Measurements from ENCODE around the gene TRIM56.
"Not testable (repeated sequence)": the region's sequence is repeated elsewhere in the genome, so short reads cannot be mapped to it uniquely, and the experiment has no call there.

The TRIM56 gene

GRCh38 chr7:101104799-101105198 is 19.5 kb downstream of the TRIM56 start:
- Histone ChIP-seq H3K27ac (no peak overlapping the region), H3K4me3 (no peak overlapping the region), H3K36me3 (ENCODE audit: insufficient read depth, low read length) (no peaks in the 10 kb centered on the region), H3K9ac (ENCODE audit: insufficient read length) (no peak overlapping the region), H3K9me3 (ENCODE audit: low read depth, low read length) (no peaks in the 10 kb centered on the region)
- TF ChIP-seq POLR2AphosphoS5 (IDR thresholded peaks at IDR 0.05; ENCODE audit: borderline replicate concordance, low read depth, low read length) (no peak), FOXP2 (optimal IDR thresholded peaks at IDR 0.05; ENCODE audit: control extremely low read depth, extremely low read length, insufficient read depth) (no peak), EZH2 (IDR thresholded peaks at IDR 0.05) (no peak)
- no peak for DNase-seq (ENCODE audit: low read depth, low spot score)

- H3K9ac ChIP-seq (ENCODE audit: insufficient read length); H3K36me3 ChIP-seq (ENCODE audit: insufficient read depth, low read length); H3K9me3 ChIP-seq (ENCODE audit: low read depth, low read length); H3K4me3 ChIP-seq; DNase-seq (ENCODE audit: low read depth, low spot score); H3K27ac ChIP-seq: not testable (repeated sequence)
These were observed 20.0 kb downstream of the TRIM56 start for GRCh38 chr7:101105248-101105647.

- H3K9me3 ChIP-seq (ENCODE audit: low read depth, low read length), result no peaks in the 10 kb centered on the region
- no peak overlapping the region for H3K27ac ChIP-seq
- H3K9ac ChIP-seq (ENCODE audit: insufficient read length), result no peak overlapping the region
- TF ChIP-seq EZH2 (IDR thresholded peaks at IDR 0.05) (no peak), FOXP2 (optimal IDR thresholded peaks at IDR 0.05; ENCODE audit: control extremely low read depth, extremely low read length, insufficient read depth) (no peak), POLR2AphosphoS5 (IDR thresholded peaks at IDR 0.05; ENCODE audit: borderline replicate concordance, low read depth, low read length) (no peak)
- no peak for DNase-seq (ENCODE audit: low read depth, low spot score)
- H3K36me3 ChIP-seq (ENCODE audit: insufficient read depth, low read length), result no peaks in the 10 kb centered on the region
- no peak overlapping the region for H3K4me3 ChIP-seq
These were observed 21.1 kb downstream of the TRIM56 start for GRCh38 chr7:101106386-101106785.

- Histone ChIP-seq H3K4me3 (no peak overlapping the region), H3K9me3 (ENCODE audit: low read depth, low read length) (no peaks in the 10 kb centered on the region), H3K27ac (no peak overlapping the region), H3K9ac (ENCODE audit: insufficient read length) (no peak overlapping the region), H3K36me3 (ENCODE audit: insufficient read depth, low read length) (no peaks in the 10 kb centered on the region)
- DNase-seq (ENCODE audit: low read depth, low spot score), result no peak
- TF ChIP-seq EZH2 (IDR thresholded peaks at IDR 0.05) (no peak), POLR2AphosphoS5 (IDR thresholded peaks at IDR 0.05; ENCODE audit: borderline replicate concordance, low read depth, low read length) (no peak), FOXP2 (optimal IDR thresholded peaks at IDR 0.05; ENCODE audit: control extremely low read depth, extremely low read length, insufficient read depth) (no peak)
These were observed 23.1 kb downstream of the TRIM56 start for GRCh38 chr7:101108330-101108857.

- no peak for DNase-seq (ENCODE audit: low read depth, low spot score)
- H3K4me3 ChIP-seq, result no peak overlapping the region
- no peak for TF ChIP-seq EZH2 (IDR thresholded peaks at IDR 0.05)
- no peak for TF ChIP-seq FOXP2 (optimal IDR thresholded peaks at IDR 0.05; ENCODE audit: control extremely low read depth, extremely low read length, insufficient read depth)
- TF ChIP-seq POLR2AphosphoS5 (IDR thresholded peaks at IDR 0.05; ENCODE audit: borderline replicate concordance, low read depth, low read length), result no peak
- H3K9ac ChIP-seq (ENCODE audit: insufficient read length), result no peak overlapping the region
- no peaks in the 10 kb centered on the region for H3K9me3 ChIP-seq (ENCODE audit: low read depth, low read length)
- H3K27ac ChIP-seq, result no peak overlapping the region
- H3K36me3 ChIP-seq (ENCODE audit: insufficient read depth, low read length), result no peaks in the 10 kb centered on the region
These were observed 23.7 kb downstream of the TRIM56 start for GRCh38 chr7:101108961-101109360.

- Histone ChIP-seq H3K27ac (no peak overlapping the region), H3K9ac (ENCODE audit: insufficient read length) (no peak overlapping the region), H3K36me3 (ENCODE audit: insufficient read depth, low read length) (no peaks in the 10 kb centered on the region), H3K9me3 (ENCODE audit: low read depth, low read length) (no peaks in the 10 kb centered on the region), H3K4me3 (no peak overlapping the region)
- TF ChIP-seq POLR2AphosphoS5 (IDR thresholded peaks at IDR 0.05; ENCODE audit: borderline replicate concordance, low read depth, low read length) (no peak), FOXP2 (optimal IDR thresholded peaks at IDR 0.05; ENCODE audit: control extremely low read depth, extremely low read length, insufficient read depth) (no peak), EZH2 (IDR thresholded peaks at IDR 0.05) (no peak)
- DNase-seq (ENCODE audit: low read depth, low spot score), result no peak
These were observed 24.1 kb downstream of the TRIM56 start for GRCh38 chr7:101109368-101109767.

- Histone ChIP-seq H3K27ac (no peak overlapping the region), H3K9ac (ENCODE audit: insufficient read length) (no peak overlapping the region), H3K4me3 (no peak overlapping the region), H3K9me3 (ENCODE audit: low read depth, low read length) (no peaks in the 10 kb centered on the region), H3K36me3 (ENCODE audit: insufficient read depth, low read length) (no peaks in the 10 kb centered on the region)
- no peak for DNase-seq (ENCODE audit: low read depth, low spot score)
- TF ChIP-seq EZH2 (IDR thresholded peaks at IDR 0.05) (no peak), FOXP2 (optimal IDR thresholded peaks at IDR 0.05; ENCODE audit: control extremely low read depth, extremely low read length, insufficient read depth) (no peak), POLR2AphosphoS5 (IDR thresholded peaks at IDR 0.05; ENCODE audit: borderline replicate concordance, low read depth, low read length) (no peak)
These were observed 26.0 kb downstream of the TRIM56 start for GRCh38 chr7:101111261-101111660.

- TF ChIP-seq FOXP2 (optimal IDR thresholded peaks at IDR 0.05; ENCODE audit: control extremely low read depth, extremely low read length, insufficient read depth) (no peak), EZH2 (IDR thresholded peaks at IDR 0.05) (no peak), POLR2AphosphoS5 (IDR thresholded peaks at IDR 0.05; ENCODE audit: borderline replicate concordance, low read depth, low read length) (no peak)
- H3K9ac ChIP-seq (ENCODE audit: insufficient read length), result no peak overlapping the region
- no peaks in the 10 kb centered on the region for H3K36me3 ChIP-seq (ENCODE audit: insufficient read depth, low read length)
- DNase-seq (ENCODE audit: low read depth, low spot score), result no peak
- no peaks in the 10 kb centered on the region for H3K9me3 ChIP-seq (ENCODE audit: low read depth, low read length)
- no peak overlapping the region for H3K4me3 ChIP-seq
- H3K27ac ChIP-seq, result no peak overlapping the region
These were observed 27.0 kb downstream of the TRIM56 start for GRCh38 chr7:101112233-101112632.

- not testable (repeated sequence) for H3K4me3 ChIP-seq; DNase-seq (ENCODE audit: low read depth, low spot score); H3K27ac ChIP-seq; H3K9ac ChIP-seq (ENCODE audit: insufficient read length); H3K36me3 ChIP-seq (ENCODE audit: insufficient read depth, low read length); H3K9me3 ChIP-seq (ENCODE audit: low read depth, low read length)
These were observed 27.9 kb downstream of the TRIM56 start for GRCh38 chr7:101113140-101113539.
